ENCODE results near the gene CTDSPL. TPM values are rescaled to one million over a fixed set of nuclear protein-coding genes. Genes with fewer than 3 reads are reported as not detected.
"Not testable (repeated sequence)": the region's sequence is repeated elsewhere in the genome, so short reads cannot be mapped to it uniquely, and the experiment has no call there.

The CTDSPL gene
- total RNA-seq, 1 donor from 2014 or later = 68.4 TPM

- DNase-seq (ENCODE audit: low spot score) = no peak
Observed at GRCh38 chr3:37987751-37988179, 126.1 kb downstream of the CTDSPL start.

- DNase-seq (ENCODE audit: low spot score) = not testable (repeated sequence)
Observed at GRCh38 chr3:37988376-37988775, 126.7 kb downstream of the CTDSPL start.

DNA sequence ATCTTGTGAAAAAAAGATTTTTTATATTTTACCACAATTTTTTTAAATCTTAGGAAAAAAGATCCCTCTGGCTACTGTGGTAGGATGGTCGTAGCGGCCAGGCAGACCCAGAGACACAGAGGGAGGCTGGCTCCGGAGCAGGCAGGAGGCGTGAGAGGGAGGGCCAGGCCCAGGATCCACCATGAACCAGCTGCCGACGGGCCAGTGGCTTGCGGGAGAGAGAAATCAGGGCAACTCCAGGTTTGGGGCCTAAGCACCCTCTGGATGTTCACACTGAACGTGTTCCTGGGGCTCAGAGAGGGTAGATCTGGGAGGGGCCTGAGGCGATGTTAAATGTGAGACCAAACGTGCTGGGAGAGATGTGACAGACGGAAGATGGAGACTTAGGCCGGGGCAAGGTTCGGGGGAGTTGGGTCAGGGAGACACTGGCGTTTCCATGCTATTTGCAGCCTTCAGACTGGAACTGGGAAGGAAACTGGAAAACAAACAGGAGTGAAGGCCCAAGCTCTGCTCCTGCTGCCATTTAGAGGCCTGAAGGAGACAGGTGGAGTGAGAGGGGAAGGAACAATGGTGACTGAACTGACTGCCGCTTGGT lies 127.3 kb downstream of the CTDSPL start:
- no peak for DNase-seq (ENCODE audit: low spot score)

GRCh38 chr3:37989821-37990480 lies 128.3 kb downstream of the CTDSPL start:
- DNase-seq (ENCODE audit: low spot score) = peak; percentile 39

DNA sequence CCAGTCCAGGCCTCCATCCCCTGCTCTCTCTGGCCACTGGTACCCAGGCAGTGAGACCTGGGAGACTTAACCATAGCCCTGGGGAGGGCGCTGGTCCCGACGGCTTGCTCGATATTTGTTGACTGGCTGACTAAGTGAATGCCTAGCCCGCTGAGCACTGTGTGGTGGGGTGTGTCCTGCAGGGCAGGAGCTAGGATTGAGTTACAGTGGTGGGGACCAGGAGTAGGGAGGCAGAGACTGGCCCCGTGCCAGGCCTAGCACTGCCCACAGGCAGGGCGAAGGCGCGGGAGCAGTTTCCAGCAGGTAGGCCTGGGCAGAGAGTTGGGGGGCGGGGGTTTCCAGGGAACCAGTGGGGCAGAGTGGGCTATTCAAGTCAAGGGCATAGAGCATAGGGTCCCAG lies 128.8 kb downstream of the CTDSPL start, which contains the start of gene VILL:
Gene VILL, plus strand, starts transcription at position 260 of the 400 bp plus-strand sequence. CDS start 2,887 bp downstream, outside the sequence.
- DNase-seq (ENCODE audit: low spot score) = peak; percentile 73

GRCh38 chr3:37991109-37991508 lies 129.4 kb downstream of the CTDSPL start:
- DNase-seq (ENCODE audit: low spot score) = no peak

GRCh38 chr3:37991823-37992222 lies 130.1 kb downstream of the CTDSPL start:
- no peak for DNase-seq (ENCODE audit: low spot score)

- no peak for DNase-seq (ENCODE audit: low spot score)
Observed at GRCh38 chr3:37992271-37993066, 130.8 kb downstream of the CTDSPL start.

DNA sequence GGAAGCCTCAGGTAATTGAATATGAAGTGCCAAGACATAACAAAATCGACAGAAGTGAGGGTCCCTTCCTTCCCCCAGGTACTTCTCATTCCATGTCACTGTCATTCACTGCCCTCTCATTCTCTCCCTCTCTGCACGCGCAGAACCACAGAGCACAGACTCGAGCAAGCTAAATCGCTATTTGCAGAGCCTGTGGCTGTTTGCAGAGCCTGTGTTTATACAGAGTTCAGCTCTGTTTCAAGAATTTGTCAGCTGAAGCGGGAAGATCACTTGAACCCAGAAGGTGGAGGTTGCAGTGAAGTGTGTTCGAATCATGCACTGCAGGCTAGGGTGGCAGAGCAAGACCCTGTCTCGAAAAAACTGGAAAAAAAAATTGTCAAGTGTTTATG lies 131.4 kb downstream of the CTDSPL start:
- DNase-seq (ENCODE audit: low spot score) = no peak

DNA sequence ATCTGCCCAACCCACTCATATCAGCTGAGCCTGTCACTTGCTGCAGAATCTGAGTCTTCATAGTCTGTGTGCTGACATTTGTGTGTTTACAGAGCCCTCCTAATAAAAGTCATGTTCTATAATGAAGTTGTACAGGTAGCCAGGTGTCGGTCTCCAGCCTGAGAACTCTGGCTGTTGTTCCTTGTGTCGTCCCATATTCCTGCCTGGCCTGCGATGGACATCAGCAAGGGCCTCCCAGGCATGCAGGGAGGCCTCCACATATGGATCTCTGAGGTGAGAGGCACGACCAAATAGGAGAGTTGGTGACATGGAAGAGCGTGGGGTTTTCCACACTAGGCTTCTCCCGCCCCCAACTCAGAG lies 131.8 kb downstream of the CTDSPL start:
- DNase-seq (ENCODE audit: low spot score) = no peak

DNA sequence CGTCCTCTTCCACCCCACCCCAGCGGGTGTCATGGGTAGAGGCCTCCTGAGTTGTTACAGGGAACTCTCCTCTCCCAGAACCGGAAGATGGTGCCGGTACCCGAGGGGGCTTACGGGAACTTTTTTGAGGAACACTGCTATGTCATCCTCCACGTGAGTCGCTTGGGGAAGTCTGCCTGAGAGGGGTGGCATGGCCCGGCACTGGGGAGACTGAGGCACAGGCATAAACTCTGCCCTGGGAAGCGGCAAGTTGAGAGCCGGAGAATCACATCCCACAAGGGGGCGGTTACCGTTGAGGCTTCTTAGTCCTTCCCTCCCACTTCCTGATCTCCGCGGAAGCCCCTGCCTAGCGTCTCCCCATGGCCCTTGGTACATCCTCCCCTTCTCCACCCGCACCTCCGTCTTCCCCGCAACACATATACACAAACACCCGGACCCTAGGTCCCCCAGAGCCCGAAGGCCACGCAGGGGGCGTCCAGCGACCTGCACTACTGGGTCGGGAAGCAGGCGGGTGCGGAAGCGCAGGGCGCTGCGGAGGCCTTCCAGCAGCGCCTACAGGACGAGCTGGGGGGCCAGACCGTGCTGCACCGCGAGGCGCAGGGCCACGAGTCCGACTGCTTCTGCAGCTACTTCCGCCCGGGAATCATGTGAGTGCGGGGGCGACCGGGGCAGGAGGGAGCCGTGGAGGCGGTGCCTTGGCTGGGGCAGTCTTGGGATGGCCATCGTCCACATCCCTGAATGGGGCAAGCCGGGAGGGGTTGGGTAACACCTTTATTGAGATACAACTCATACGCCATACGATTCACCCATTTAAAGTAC lies 132.3 kb downstream of the CTDSPL start:
- peak; percentile 86 for DNase-seq (ENCODE audit: low spot score)

- no peak for DNase-seq (ENCODE audit: low spot score)
Observed at GRCh38 chr3:37994639-37994972, 132.9 kb downstream of the CTDSPL start.

GRCh38 chr3:37995652-37996641 lies 134.3 kb downstream of the CTDSPL start:
- no peak for DNase-seq (ENCODE audit: low spot score)

DNA sequence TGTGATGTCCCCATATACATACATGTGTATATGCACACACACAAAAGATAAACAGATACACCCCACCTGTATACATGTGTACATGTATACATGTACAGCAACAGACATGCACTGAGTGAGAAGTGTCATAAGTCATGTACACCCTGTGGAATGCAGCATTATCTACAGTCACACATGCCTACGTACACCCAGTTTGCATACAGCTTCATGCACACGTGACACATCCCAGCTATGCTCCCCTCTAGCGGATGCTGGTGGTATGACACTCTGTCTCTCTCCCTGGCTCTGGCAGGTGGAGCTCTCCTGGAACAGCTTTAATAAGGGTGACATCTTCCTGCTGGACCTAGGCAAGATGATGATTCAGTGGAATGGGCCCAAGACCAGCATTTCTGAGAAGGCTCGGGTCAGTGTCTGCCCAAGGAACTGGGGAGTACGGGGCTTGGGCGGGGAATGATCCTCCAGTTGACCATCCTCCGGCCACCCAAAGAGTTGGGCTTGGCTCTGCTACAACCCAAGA lies 135.2 kb downstream of the CTDSPL start:
- DNase-seq (ENCODE audit: low spot score) = peak; percentile 87

- DNase-seq (ENCODE audit: low spot score) = no peak
Observed at GRCh38 chr3:37997342-37997741, 135.7 kb downstream of the CTDSPL start.

GRCh38 chr3:37997791-37998370 lies 136.2 kb downstream of the CTDSPL start:
- peak; percentile 52 for DNase-seq (ENCODE audit: low spot score)

DNA sequence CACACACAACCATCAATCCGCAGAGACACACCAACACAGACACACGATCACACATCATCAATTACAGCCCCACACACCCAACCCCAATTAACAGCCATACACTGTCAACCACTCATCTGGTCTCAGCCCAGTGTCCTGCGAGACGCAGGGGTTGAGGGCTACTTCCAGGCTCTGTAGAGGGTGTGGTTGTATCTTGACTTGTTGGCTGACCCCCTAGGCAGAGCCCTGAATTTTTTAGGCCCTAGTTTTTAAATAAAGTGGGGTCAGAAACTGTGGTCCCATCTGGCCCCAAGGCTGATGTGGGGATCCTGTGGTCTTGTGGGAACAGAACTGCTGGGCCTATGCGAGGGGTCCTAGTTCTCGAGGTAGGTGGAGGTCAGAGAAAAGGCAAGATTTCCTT lies 138.2 kb downstream of the CTDSPL start:
- no peak for DNase-seq (ENCODE audit: low spot score)

DNA sequence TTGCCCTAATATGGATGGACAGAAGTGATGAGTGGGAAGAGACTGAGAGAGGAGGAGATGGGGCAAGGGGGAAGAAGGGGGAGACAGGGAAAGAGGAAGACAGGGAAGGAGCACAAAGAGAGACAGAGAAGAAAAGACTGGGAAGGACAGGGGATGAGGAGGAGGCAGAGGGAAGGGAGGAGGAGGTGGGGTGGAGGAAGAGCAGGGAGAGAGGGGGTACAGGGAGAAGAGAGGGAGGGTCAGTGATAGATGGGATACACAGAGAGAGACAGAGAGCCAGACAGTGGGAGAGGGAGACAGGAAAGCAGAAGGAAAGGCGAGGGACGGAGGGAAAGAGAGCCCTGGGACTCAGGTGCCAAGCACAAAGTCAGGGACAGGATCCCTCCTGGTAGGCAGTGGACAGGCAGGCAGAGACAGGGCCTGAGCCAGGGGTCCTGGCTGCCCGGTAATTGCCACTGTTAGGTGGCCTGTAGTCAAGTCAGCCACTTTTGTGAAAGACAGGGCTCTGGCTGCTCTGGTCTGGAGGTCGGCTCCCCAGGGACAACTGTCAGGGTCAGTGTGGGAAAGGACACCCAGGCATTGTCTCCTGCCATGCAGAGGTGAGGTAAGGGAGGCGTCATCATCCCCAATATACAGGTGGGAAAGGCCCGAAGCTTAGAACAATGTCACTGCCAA lies 138.7 kb downstream of the CTDSPL start:
- no peak for DNase-seq (ENCODE audit: low spot score)

DNA sequence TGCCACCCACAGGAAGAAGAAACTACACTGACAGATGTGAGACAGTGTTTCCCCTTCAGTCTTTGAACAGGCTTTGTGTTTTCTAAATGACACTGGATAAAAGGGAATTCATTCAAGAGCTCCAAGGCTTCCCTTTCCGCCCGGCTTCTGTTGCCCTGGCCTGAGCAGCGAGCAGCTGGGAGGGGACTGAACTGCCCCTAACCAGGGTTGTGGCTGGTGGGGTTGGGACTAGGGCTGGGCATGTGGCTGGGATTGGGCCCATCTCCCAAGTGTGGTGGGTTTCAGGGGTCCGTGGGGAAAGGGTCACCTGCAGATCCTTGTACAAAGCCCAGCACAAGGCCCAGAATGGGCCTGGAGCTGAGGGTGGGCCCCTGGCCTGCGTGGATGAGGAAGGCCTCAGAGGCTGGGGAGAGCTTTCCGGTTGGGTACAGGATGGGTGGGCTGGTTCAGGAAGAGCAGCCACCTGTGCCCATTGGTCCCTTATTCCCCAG lies 139.3 kb downstream of the CTDSPL start:
- DNase-seq (ENCODE audit: low spot score) = no peak

All from ureter (tissue), 1 donor.